SHP77 treated with DMSO at 0.1 percent for 48 hours (cell line): ENCODE results near the gene NOSTRIN.
"Not testable (repeated sequence)": the region's sequence is repeated elsewhere in the genome, so short reads cannot be mapped to it uniquely, and the experiment has no call there.

Experiments used
- DNase-seq: peaks from one replicate; lab custom pipeline; 2025; lab: John Stamatoyannopoulos, UW

NOSTRIN gene

DNA sequence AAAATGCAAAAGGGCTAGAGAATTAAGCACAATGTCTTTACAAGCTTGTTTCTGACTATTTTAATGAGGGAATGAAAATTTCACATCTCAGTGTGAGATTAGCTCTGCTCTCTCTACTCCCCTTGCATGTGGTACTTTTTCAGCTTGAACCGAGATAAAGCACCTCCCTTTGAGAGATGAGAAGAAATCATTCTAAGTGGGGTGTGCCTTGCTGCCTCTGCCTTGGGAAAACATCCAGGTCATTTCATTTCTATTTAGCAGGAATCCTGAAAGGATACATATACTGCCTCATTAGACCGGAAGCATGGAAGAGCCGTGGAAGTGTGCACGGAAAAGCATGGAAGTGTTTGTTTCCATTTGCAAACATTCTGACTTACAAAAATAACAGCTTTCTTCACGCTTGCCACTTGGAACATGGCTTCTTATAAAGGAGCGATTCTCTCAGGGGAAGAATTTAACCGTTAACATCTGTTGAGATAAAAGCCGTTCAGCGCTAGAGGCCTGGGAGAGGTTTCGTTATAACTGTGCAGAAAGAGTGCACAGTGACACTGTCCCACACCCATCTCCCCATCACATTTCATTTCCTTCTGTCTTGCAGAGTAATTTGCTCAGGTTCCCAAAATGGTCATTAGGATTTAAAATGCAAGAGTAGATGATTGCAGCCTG, 16.7 kb downstream of the NOSTRIN start:
- DNase-seq: no peak

DNA sequence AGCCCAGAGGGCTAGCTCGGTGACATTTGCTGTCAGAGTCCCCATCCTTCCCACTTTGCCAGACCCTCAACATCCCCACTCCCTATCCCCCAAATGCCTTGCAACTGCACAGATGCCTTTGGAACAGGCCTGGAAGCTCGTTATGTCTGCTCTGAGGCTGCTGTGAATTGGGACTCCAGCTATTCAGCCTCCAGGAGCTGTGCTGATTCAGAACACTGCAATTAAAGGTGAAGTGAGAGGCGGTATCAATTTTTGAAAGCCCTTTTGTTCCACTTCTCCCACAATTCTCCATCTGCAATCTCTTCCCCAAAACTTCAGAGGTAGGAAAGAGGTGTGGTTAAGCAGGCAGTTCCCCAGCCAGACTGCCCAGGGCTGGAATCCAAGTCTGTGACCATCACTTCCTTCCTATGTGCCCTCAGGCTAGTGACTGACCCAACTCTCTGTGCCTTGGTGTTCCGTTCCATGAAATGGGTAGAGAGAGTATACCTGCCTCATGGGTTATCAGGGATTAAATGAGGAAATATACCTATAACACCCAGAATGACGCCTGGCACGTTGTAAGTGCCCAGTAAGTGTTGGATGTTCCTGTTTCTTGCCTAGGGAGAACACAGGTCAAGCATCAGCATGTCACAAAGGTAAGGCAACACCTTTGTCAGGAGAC, 17.5 kb downstream of the NOSTRIN start:
- no peak for DNase-seq

DNA sequence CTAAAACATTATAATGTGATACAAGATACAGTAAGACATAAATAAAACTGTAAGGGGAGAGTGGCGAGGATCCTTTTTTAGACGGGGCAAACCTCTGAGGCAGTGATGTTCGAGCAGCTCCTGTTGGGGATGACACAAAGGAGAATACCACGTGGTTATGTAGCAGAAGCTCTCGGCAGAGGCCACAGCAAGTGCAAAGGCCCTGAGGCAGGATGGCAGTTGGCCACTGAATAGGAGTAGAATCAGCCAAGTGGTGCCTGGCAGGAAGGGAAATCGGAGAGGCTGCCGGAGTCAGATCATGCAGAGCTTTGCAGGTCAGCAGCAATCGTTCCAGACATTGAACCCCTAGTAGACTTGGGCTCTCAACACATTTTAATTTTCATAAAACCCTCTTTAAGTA, 19.1 kb downstream of the NOSTRIN start:
- no peak for DNase-seq

DNA sequence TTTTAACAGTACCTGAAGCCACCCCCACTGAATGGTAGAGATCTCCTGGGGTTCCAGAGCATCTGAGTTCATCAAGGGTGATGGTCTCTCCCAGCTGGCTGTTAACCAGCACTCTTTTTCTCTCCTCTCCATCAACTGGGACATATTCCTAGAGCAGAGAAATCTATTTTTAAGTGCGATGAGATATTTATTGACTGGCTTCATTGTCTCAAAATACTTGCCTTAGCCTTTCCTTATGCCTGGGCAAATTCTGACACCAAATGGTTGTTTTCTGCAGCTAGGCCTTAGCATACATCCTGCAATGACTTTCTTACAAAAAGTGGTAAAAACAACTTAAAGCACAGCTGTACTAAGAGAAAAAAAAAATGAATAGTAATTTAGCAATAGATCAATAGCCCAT, 19.6 kb downstream of the NOSTRIN start:
- DNase-seq: no peak

DNA sequence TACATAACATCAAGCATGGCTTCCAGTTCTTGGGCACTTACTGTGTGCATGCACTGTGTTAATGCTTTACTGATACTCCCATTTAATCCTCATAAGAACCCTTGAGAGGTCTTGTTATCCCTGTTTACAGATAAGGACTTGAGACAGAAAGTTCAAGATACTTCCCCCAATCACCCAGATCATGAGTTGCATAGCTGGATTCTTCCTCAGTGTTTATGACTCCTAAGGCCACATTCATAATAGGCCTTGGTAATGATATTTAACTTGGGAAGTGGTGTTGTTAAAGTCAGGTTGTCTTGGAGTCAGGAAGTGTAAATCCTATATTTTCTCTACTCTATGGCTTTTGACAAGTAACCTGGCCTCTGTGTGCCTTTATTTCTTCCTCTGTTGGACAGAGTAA, 22.7 kb downstream of the NOSTRIN start:
- no peak for DNase-seq

DNA sequence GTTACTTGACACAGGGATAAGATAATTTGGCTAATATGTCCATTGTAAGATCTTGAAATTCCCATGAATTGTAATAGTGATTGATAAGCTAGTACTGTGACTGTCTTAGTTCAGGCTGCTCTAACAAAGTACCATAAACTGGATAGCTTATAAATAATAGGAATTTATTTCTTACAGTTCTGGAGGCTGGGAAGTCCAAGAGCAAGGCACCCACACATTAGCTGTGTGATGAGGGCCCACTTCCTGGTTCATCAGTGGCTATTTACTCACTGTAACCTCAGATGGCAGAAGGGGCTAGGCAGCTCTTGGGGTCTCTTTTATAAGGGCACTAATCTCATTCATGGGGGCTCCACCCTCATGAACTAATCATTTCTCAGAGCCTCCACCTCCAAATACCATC, 28.5 kb downstream of the NOSTRIN start:
- DNase-seq: no peak

DNA sequence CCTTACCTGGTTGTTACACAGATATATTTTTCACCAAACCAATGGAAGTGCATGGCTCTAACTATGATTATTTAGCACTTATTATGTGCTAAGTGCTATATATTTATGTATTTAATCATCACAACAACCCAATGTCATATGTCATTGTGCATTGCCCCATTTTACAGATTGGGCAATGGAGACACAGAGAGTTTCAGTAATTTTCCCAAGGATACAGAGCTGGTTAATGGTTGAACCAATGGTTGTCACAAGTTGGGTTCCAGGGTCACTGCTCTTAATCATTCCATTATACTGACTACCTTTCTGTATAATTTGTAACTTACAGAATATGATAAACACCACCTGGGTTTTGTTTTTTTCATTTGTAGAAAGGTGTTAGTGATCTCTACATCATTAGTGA, 29.2 kb downstream of the NOSTRIN start:
- no peak for DNase-seq

DNA sequence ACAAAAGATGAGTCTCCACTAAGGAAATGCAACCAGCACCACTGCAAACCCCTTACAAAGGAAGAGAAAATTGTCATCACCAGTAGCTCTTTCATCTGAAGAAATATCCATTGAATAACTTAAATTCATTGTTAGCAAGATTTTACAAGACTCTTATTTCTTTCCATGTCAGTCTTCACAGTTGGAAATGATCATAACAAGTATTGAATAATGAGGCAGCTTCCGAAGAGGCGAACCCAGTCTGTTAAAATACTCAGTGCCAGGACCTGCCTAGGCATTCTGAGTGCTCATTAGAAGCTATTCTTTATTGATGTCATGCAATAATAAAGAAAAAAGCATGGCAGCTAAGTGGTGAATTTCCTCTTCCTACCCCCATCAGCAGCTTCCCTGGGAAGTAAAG, 33.5 kb downstream of the NOSTRIN start:
- DNase-seq: no peak

DNA sequence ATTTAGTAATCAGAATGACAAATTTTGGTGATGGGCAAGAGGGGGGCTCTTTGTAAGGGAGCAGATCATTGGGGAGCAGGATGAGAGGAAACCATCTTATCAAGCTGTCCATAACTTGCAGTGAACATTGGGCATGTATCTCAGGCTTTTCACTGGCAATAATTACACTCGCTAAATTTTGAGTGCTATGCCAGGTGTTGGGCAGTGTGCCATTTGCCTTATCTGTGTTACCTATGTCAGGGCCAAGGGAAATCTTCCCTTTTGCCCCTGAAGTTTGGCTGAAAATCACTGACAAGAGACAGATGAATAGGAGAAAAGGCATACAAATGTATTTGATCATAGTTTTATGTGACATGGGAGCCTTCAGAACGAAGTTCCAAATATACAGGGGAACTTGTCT, 39.0 kb downstream of the NOSTRIN start:
- DNase-seq: no peak

DNA sequence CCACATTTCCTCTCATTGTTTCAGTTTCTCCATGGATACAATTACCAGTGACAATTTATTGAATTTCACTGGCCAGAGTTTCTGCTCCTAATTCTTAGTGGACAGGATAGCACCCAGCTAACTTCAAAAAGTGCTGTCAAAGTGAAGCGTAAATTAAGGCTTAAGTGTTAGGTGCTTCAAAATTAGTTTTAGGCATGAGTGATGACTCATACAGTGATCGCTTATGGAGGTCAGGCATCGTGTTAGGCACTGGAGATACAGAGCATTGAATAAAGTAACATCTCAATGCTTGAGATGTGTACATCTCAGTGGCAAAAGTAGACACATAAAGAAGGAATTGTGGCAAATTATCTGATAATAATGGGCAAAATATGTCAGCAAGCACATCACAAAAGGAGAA, 40.8 kb downstream of the NOSTRIN start:
- no peak for DNase-seq

DNA sequence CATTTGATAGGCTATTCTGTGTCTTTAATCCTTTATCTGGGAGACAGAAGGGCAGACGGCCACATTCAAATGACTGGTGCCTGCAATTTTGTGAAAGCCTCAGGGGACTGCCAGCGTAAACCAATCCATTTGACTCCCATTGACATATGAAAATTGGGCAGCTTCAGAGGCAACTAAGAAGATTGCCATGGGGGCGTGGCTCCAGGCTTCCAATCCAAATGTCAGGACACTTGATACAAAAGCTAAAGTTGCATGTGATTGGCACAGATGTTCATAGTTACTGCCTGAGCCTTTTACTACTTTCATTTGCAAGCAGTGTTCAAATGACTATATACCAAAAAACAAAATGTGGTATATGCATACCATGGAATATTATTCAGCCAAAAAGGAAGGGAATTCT, 45.8 kb downstream of the NOSTRIN start:
- no peak for DNase-seq

DNA sequence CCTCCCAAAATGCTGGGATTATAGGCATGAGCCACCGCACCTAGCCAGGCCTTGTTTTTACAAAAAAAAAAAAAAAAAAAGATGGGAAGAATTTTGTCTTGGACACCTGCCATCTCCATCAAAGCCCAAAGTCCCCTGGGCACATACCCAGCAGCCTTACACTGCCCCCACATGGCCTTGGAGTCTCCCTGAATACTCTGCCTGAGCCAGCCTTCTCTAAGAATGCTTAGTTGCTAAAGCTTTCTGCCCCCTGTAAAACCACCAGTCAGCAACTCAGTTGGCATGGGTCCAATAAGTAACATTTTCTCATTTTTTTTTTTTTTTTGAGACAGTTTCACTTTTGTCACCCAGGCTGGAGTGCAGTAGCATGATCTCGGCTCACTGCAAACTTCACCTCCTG, 47.2 kb downstream of the NOSTRIN start:
- no peak for DNase-seq

DNA sequence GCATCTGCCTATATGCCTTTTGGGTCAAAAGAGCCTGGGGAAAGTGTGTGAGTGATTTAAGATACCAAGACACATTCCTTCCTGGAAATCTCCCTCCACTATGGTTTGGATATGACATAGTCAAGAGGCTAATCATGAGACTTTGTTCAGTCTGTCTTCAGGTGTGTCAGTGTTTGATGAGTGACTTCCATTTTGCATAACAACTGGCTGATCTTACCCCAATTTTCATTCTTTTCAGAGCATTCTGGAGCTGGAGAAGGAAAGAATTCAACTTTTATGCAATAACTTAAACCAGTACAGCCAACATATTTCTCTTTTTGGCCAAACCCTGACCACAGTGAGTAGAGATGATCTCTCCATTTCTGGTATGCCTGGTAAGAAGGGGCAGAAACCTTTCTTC, 48.4 kb downstream of the NOSTRIN start:
- no peak for DNase-seq

DNA sequence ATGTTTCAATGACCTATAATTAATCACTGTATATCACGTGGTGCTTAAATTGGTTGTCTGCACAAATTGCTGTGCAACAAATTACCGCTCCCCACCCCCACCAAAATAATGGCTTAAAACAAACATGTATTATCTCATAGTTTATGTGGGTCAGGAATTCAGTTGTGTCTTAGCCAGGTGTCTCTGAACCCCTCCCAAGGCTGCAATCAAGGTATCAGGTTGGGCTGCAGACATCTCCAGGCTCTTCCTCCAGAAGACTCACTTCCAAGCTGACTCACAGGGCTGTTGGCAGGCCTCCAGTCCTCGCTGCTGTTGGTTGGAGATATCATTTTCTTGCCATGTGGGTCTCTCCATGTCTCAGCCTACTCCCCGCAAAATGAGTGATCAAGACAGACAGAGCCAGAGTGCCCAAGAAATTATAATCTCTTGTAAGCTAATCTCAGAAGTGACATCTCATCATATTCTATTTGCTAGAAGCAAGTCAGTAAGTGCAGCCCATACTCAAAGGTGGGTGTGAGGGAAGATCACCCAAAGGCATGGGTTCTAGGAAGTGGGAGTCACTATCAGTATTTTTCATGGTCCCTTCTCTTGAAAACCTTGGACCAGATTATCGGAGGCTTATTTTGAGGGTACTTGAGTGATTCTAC, 49.4 kb downstream of the NOSTRIN start:
- no peak for DNase-seq

DNA sequence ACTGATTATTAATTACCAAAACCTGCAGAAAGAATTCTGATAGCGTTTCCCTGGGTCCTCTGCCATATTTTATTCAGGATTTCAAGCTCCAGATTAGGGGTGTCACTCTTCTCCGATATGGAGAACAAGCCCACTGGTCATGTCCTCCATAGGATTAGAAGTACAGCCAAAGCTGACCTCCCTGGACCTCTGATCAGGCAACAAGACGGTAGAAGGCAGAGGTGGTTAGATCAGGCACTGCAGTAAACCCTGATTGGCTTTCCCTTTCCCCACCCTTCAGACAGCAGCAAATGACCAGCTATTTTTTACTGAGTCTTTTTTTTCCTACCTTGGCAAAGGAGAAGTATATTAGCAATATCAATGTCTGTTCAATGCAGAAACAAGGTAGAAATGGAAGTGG, 50.0 kb downstream of the NOSTRIN start:
- DNase-seq: no peak

DNA sequence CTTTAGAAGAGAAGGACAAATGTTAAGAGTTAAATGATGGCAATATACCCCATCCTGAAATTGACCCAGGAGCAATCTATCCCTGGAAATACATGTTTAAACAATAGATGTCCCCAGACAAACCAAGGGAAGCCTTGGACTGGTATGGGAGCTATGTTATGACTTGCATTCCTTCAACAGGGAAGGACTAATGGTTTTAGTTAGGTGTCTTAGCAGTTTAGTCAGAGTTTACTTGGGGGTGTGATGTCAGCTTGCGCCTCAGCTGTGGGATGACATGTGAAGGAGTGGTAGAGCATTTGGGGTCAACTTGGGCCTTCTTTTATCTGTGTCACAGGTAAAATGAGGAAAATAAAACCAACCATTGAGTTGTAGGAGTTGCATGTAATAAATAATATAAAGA, 51.0 kb downstream of the NOSTRIN start:
- no peak for DNase-seq

DNA sequence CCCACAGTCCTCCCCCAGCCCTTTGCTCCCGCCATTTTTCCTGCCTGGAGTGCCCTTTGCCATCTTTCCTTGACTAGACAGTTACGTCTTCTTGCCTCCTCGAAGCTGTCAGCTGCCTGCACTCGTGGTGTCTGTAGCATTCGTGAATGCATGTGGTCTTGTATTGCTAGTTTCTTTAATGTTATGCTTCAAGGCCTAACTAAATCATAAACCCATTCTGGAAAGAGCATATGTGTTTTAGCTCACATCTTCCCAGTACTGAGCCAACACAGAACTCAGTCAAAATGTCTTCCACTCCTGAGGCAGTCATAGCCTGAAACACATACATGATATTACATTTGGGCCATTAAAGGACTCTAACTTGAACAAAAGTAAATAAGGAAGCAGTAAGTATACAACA, 52.2 kb downstream of the NOSTRIN start:
- no peak for DNase-seq

DNA sequence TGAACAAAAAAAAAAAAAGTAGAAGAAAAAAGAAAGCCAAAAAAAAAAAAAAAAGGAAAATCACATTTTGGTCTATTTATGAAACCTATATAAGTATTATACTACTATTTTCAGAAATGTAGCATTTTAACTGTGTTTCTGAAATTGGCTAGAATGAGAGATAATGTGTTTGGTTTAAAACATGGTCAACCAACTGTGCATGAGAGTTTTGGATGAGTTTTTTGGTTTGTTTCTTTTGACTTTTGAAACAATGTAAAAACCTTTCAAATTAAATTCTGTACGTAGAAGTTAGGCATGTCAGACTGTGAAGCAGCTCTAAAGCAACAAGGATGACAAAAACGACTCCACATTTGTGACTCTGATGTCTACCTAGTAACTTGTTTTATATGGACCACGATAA, 53.2 kb downstream of the NOSTRIN start:
- no peak for DNase-seq

DNA sequence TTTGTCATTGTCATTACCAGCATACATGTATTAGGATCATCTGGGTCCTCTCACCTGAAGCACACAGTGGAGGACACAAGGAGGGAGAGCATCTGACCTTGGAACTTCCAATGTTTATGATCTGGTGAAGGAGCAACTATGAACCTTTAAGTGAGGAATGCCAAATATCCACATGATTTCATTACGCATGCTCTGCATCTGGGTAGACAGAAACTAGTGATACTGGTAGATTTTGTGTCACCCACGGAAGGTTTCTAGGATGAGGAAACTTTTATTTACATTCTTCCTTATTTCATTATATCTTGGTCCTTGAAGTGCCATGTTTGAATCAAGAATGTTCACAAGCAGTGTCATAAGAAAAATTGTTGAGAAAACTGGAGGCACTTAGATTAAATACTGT, 55.7 kb downstream of the NOSTRIN start:
- DNase-seq: no peak

DNA sequence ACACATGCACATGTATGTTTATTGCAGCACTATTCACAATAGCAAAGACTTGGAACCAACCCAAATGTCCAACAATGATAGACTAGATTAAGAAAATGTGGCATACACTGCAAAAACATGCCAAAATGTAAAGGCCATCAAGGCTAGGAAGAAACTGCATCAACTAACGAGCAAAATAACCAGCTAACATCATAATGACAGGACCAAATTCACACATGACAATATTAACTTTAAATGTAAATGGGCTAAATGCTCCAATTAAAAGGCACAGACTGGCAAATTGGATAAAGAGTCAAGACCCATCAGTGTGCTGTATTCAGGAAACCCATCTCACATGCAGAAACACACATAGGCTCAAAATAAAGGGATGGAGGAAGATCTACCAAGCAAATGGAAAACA, 64.7 kb downstream of the NOSTRIN start:
- not testable (repeated sequence) for DNase-seq

DNA sequence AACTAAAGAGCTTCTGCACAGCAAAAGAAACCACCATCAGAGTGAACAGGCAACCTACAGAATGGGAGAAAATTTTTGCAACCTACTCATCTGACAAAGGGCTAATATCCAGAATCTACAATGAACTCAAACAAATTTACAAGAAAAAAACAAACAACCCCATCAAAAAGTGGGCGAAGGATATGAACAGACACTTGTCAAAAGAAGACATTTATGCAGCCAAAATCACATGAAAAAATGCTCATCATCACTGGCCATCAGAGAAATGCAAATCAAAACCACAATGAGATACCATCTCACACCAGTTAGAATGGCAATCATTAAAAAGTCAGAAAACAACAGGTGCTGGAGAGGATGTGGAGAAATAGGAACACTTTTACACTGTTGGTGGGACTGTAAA, 67.9 kb downstream of the NOSTRIN start:
- not testable (repeated sequence) for DNase-seq

DNA sequence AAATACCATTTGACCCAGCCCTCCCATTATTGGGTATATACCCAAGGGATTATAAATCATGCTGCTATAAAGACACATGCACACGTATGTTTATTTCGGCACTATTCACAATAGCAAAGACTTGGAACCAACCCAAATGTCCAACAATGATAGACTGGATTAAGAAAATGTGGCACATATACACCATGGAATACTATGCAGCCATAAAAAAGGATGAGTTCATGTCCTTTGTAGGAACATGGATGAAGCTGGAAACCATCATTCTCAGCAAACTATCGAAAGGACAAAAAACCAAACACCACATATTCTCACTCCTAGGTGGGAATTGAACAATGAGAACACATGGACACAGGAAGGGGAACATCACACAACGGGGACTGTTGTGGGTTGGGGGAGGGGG, 68.4 kb downstream of the NOSTRIN start:
- DNase-seq: not testable (repeated sequence)

DNA sequence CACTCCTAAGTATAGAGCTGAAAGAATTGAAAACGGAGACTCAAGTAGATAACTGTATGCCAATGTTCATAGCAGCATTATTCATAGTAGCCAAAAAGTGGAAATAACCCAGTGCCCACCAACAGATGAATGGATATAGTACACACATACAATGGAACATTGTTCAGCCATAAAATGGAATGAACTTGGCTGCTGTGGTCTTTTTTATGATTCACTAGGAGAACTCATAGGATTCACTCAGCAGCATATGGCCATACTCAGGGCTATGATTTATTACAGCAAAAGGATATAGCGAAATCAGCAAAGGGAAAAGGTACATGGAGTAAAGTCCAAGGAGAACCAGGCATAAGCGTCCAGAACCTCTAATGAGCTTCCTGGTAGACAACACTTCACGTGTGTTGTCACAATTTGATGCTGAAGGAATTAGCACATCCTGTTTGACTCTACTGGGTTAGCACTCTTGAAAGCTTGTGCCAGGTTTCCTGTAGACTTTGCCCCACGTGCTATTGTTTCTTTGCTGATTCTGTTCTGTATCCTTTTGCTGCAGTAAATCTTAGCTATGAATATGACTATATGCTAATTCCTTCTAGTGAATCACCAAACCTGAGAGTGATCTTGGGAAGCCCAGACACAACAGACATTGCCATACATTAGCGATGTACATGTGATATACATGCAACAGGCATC, 72.1 kb downstream of the NOSTRIN start:
- no peak for DNase-seq
